Measurements from ENCODE around the gene FAM221A.

Gene FAM221A

GRCh38 chr7:23709081-23709750 is 29.2 kb downstream of the FAM221A start:
- no peaks in the 10 kb centered on the region for H3K9me3 ChIP-seq
- no peak for TF ChIP-seq CTCF (IDR thresholded peaks at IDR 0.05)
- no peaks in the 10 kb centered on the region for H3K4me1 ChIP-seq (ENCODE audit: control insufficient read depth in 1 of 2, insufficient read depth in 1 of 2, low read depth in 1 of 2, low read length in 1 of 2)
- no peak overlapping the region for H3K4me3 ChIP-seq (ENCODE audit: low read depth in 1 of 2, low read length in 1 of 2)
- peaks cover 7% of the 10 kb centered on the region for H3K36me3 ChIP-seq
- no peak overlapping the region for H3K27ac ChIP-seq
- no peaks in the 10 kb centered on the region for H3K27me3 ChIP-seq

- Histone ChIP-seq H3K27ac (no peak within 1 kb of the TSS), H3K4me3 (ENCODE audit: low read depth in 1 of 2, low read length in 1 of 2) (no peak within 1 kb of the TSS), H3K9me3 (no peaks in the 10 kb centered on the region), H3K27me3 (no peaks in the 10 kb centered on the region), H3K36me3 (peaks cover 4% of the 10 kb centered on the region), H3K4me1 (ENCODE audit: control insufficient read depth in 1 of 2, insufficient read depth in 1 of 2, low read depth in 1 of 2, low read length in 1 of 2) (no peaks in the 10 kb centered on the region)
- TF ChIP-seq CTCF (IDR thresholded peaks at IDR 0.05): no peak
Measured at GRCh38 chr7:23710000-23710399, 30.0 kb downstream of the FAM221A start, which contains the start of gene STK31. TSS of gene STK31 (plus strand) at chr7:23710219. CDS start at chr7:23710286, 67 bp downstream.

- Histone ChIP-seq H3K36me3 (no peaks in the 10 kb centered on the region), H3K27me3 (no peaks in the 10 kb centered on the region), H3K9me3 (no peaks in the 10 kb centered on the region), H3K4me3 (ENCODE audit: low read depth in 1 of 2, low read length in 1 of 2) (no peak overlapping the region), H3K4me1 (ENCODE audit: control insufficient read depth in 1 of 2, insufficient read depth in 1 of 2, low read depth in 1 of 2, low read length in 1 of 2) (no peaks in the 10 kb centered on the region), H3K27ac (no peak overlapping the region)
- peak; percentile 59 for TF ChIP-seq CTCF (IDR thresholded peaks at IDR 0.05)
Measured at GRCh38 chr7:23712368-23713284, 32.6 kb downstream of the FAM221A start.

DNA sequence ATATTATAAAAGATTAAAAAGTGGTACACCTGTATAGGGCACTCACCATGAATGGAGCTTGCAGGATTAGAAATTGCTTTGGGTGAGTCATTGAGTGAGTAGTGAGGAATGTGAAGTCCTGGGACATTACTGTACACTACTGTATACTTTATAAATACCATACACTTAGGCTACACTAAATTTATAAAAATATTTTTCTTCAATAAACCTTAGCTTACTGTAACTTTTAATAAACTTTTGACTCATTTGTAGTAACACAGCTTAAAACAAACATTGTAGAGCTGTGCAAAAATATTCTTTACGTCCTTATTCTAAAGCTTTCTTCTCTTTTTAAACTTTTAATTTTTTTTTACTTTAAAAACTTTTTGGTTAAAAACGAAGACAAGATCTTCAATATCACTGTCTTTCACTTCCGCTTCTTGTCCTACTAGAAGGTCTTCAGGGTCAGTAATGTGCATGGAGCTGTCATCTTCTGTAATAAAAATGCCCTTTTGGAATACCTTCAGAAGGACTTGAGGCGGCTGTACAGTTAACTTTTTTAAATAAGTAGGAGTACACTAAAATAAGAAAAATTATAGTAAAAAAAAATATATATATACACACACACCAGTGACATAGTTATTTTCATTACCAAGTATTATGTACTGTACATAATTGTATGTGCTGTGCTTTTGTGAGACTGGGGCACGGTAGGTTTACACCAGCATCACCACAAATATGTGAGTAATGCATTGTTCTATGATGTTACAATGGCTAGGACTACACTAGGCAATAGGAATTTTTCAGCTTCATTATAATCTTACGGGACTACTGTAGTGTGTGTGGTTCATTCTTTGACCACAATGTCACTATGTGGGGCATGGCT is 33.5 kb downstream of the FAM221A start:
- Histone ChIP-seq H3K4me3 (ENCODE audit: low read depth in 1 of 2, low read length in 1 of 2) (no peak overlapping the region), H3K4me1 (ENCODE audit: control insufficient read depth in 1 of 2, insufficient read depth in 1 of 2, low read depth in 1 of 2, low read length in 1 of 2) (no peaks in the 10 kb centered on the region), H3K27ac (no peak overlapping the region), H3K36me3 (no peaks in the 10 kb centered on the region), H3K9me3 (no peaks in the 10 kb centered on the region), H3K27me3 (no peaks in the 10 kb centered on the region)
- TF ChIP-seq CTCF (IDR thresholded peaks at IDR 0.05): no peak

DNA sequence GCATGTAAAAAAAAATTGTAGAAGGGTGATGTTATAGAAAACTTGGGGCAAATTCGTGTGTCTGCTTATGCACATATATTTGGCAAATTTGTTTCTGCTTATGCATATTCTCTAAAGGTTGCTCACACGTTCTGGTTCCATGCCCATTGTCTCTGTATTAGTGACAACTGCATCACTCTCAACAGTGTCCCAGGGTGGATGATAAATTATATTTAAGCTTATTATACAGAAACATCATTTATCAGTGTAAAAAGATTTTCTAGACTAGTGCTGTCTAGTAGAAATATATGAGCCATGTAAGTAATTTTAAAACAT is 34.1 kb downstream of the FAM221A start:
- H3K9me3 ChIP-seq: no peaks in the 10 kb centered on the region
- H3K4me1 ChIP-seq (ENCODE audit: control insufficient read depth in 1 of 2, insufficient read depth in 1 of 2, low read depth in 1 of 2, low read length in 1 of 2): no peaks in the 10 kb centered on the region
- no peaks in the 10 kb centered on the region for H3K36me3 ChIP-seq
- H3K27ac ChIP-seq: no peak overlapping the region
- no peaks in the 10 kb centered on the region for H3K27me3 ChIP-seq
- H3K4me3 ChIP-seq (ENCODE audit: low read depth in 1 of 2, low read length in 1 of 2): no peak overlapping the region
- no peak for TF ChIP-seq CTCF (IDR thresholded peaks at IDR 0.05)

All from neutrophil (primary cell).